ENCODE measurements around the gene ABCA7.

Gene ABCA7

GRCh38 chr19:1076951-1077350 is 37.0 kb downstream of the ABCA7 start:
- Histone ChIP-seq H4K20me1 (ENCODE audit: control insufficient read depth, insufficient read depth, low read depth, low read length) (no peaks in the 10 kb centered on the region), H3K4me3 (ENCODE audit: low read length) (peak overlapping the region; percentile 51), H3K27ac (ENCODE audit: low read depth, low read length) (peak overlapping the region; percentile 89), H3K9me3 (ENCODE audit: control insufficient read depth, insufficient read depth, low read length) (no peaks in the 10 kb centered on the region), H3K36me3 (ENCODE audit: control insufficient read depth, low read length) (peaks cover 77% of the 10 kb centered on the region), H3K79me2 (ENCODE audit: control insufficient read depth, low read length) (peaks cover 39% of the 10 kb centered on the region), H3K4me1 (ENCODE audit: control insufficient read depth, low read length) (peaks cover 54% of the 10 kb centered on the region), H3K9me2 (replicated peaks; ENCODE audit: control insufficient read depth, low read length) (no peaks in the 10 kb centered on the region), H3F3A (ENCODE audit: control insufficient read depth, insufficient read depth) (peaks cover 26% of the 10 kb centered on the region), H3K27me3 (ENCODE audit: control insufficient read depth, low read length) (no peaks in the 10 kb centered on the region), H3K4me2 (ENCODE audit: low read length) (peak overlapping the region; percentile 66)
- TF ChIP-seq CTCF (IDR thresholded peaks at IDR 0.05; ENCODE audit: low read depth, low read length, poor library complexity, severe bottlenecking) (no peak), EZH2phosphoT487 (IDR thresholded peaks at IDR 0.05; ENCODE audit: borderline replicate concordance, low read length) (no peak)

- Histone ChIP-seq H3K4me3 (ENCODE audit: low read length) (no peak overlapping the region), H3K9me3 (ENCODE audit: control insufficient read depth, insufficient read depth, low read length) (no peaks in the 10 kb centered on the region), H3K27me3 (ENCODE audit: control insufficient read depth, low read length) (no peaks in the 10 kb centered on the region), H3K36me3 (ENCODE audit: control insufficient read depth, low read length) (peaks cover 78% of the 10 kb centered on the region), H3K9me2 (replicated peaks; ENCODE audit: control insufficient read depth, low read length) (no peaks in the 10 kb centered on the region), H3K4me1 (ENCODE audit: control insufficient read depth, low read length) (peaks cover 47% of the 10 kb centered on the region), H3K79me2 (ENCODE audit: control insufficient read depth, low read length) (peaks cover 24% of the 10 kb centered on the region), H3F3A (ENCODE audit: control insufficient read depth, insufficient read depth) (peaks cover 16% of the 10 kb centered on the region), H4K20me1 (ENCODE audit: control insufficient read depth, insufficient read depth, low read depth, low read length) (peaks cover 4% of the 10 kb centered on the region; the same call in 1 of the 2 replicates), H3K27ac (ENCODE audit: low read depth, low read length) (no peak overlapping the region), H3K4me2 (ENCODE audit: low read length) (no peak overlapping the region)
- TF ChIP-seq CTCF (IDR thresholded peaks at IDR 0.05; ENCODE audit: low read depth, low read length, poor library complexity, severe bottlenecking) = no peak
- no peak for TF ChIP-seq EZH2phosphoT487 (IDR thresholded peaks at IDR 0.05; ENCODE audit: borderline replicate concordance, low read length)
These were observed 39.7 kb downstream of the ABCA7 start for GRCh38 chr19:1079566-1080111.

DNA sequence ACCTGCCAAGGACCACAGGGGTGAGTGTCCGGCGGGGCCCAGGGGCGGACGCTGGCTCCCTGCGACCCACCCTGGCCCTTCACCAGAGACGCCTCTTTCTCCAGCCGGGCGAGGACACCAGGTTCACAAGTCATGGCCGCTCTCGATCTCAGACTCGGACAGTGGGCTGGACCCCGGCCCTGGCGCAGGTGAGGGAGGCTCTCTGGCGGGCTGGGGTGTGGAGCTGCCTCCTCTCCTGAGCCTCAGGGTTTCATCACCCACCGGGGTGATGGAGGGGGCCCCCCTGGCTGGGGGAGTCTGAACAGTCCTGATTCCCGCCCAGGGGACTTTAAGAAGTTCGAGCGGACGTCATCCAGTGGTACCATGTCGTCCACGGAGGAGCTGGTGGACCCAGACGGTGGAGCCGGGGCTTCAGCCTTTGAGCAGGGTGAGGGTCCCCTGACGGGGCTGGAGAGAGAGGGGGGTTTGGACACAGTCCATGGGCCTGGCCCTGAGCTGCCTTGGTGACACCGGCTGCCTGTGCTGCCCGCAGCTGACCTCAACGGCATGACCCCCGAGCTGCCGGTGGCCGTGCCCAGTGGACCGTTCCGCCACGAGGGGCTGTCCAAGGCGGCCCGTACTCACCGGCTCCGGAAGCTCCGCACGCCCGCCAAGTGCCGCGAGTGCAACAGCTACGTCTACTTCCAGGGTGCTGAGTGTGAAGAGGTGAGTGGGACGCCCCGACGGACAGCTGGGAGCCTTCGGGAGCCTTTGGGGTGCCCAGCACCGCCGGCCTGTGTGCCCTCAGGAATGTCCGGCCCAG is 40.7 kb downstream of the ABCA7 start:
- H3K36me3 ChIP-seq (ENCODE audit: control insufficient read depth, low read length) = peaks cover 79% of the 10 kb centered on the region
- peaks cover 19% of the 10 kb centered on the region for H3K79me2 ChIP-seq (ENCODE audit: control insufficient read depth, low read length)
- H4K20me1 ChIP-seq (ENCODE audit: control insufficient read depth, insufficient read depth, low read depth, low read length) = peaks cover 4% of the 10 kb centered on the region; the same call in 1 of the 2 replicates
- no peak overlapping the region for H3K4me3 ChIP-seq (ENCODE audit: low read length)
- H3F3A ChIP-seq (ENCODE audit: control insufficient read depth, insufficient read depth) = peaks cover 13% of the 10 kb centered on the region
- TF ChIP-seq CTCF (IDR thresholded peaks at IDR 0.05; ENCODE audit: low read depth, low read length, poor library complexity, severe bottlenecking) = no peak
- TF ChIP-seq EZH2phosphoT487 (IDR thresholded peaks at IDR 0.05; ENCODE audit: borderline replicate concordance, low read length) = no peak
- H3K4me2 ChIP-seq (ENCODE audit: low read length) = no peak overlapping the region
- no peaks in the 10 kb centered on the region for H3K27me3 ChIP-seq (ENCODE audit: control insufficient read depth, low read length)
- H3K27ac ChIP-seq (ENCODE audit: low read depth, low read length) = no peak overlapping the region
- H3K4me1 ChIP-seq (ENCODE audit: control insufficient read depth, low read length) = peaks cover 39% of the 10 kb centered on the region
- no peaks in the 10 kb centered on the region for H3K9me2 ChIP-seq (replicated peaks; ENCODE audit: control insufficient read depth, low read length)
- no peaks in the 10 kb centered on the region for H3K9me3 ChIP-seq (ENCODE audit: control insufficient read depth, insufficient read depth, low read length)

Data from DOHH2 (cell line).